Measurements from ENCODE around the gene FGD5.
A peak's percentile ranks its signal among the peaks of the same experiment; 100 is the strongest.

Gene FGD5, protein sequence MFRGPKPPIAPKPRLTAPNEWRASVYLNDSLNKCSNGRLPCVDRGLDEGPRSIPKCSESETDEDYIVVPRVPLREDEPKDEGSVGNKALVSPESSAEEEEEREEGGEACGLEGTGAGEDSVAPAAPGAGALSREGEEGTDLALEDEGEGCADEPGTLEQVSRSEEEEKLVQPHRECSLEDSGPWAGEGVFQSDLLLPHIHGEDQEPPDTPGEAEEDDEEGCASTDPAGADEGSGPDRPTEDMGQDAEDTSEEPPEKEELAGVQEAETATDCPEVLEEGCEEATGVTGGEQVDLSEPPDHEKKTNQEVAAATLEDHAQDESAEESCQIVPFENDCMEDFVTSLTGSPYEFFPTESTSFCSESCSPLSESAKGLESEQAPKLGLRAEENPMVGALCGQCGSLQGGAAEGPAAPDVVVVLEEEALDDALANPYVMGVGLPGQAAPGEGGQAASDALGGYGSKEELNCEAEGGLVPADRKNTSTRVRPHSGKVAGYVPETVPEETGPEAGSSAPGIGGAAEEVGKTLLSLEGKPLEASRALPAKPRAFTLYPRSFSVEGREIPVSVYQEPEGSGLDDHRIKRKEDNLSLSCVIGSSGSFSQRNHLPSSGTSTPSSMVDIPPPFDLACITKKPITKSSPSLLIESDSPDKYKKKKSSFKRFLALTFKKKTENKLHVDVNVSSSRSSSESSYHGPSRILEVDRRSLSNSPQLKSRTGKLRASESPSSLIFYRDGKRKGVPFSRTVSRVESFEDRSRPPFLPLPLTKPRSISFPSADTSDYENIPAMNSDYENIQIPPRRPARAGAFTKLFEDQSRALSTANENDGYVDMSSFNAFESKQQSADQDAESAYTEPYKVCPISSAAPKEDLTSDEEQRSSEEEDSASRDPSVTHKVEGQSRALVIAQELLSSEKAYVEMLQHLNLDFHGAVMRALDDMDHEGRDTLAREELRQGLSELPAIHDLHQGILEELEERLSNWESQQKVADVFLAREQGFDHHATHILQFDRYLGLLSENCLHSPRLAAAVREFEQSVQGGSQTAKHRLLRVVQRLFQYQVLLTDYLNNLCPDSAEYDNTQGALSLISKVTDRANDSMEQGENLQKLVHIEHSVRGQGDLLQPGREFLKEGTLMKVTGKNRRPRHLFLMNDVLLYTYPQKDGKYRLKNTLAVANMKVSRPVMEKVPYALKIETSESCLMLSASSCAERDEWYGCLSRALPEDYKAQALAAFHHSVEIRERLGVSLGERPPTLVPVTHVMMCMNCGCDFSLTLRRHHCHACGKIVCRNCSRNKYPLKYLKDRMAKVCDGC (N-terminal part only)

DNA sequence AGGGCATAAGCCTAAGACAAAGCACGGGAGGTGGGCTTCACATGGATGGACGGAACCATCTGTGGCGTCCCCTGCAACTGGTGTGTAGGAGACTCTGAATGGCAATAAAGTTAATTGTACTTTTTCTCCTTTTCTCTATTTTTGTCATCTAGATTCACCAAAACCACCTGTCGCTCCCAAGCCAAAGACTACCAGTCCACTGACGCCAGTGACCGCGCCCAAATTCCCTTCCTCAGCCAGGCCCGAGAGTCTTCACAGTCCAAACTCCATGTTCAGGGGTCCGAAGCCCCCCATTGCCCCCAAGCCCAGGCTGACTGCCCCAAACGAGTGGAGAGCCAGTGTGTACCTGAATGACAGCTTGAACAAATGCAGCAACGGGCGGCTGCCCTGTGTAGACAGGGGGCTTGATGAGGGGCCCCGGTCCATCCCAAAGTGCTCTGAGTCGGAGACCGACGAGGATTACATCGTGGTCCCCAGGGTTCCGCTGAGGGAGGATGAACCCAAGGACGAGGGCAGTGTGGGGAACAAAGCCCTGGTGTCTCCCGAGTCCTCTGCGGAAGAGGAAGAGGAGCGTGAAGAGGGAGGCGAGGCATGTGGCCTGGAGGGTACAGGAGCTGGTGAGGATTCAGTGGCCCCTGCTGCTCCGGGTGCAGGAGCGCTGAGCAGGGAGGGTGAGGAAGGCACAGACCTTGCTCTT, at the start of gene FGD5:
Gene FGD5 (plus strand): TSS at position 159 of the 697 bp plus-strand sequence. CDS start 110 bp downstream, at position 269.
- DNase-seq (ENCODE audit: low read depth in 2 of 2): no peak

- DNase-seq (ENCODE audit: low read depth in 2 of 2): no peak
These were observed 49.0 kb upstream of the FGD5 start for GRCh38 chr3:14769544-14770325.

DNA sequence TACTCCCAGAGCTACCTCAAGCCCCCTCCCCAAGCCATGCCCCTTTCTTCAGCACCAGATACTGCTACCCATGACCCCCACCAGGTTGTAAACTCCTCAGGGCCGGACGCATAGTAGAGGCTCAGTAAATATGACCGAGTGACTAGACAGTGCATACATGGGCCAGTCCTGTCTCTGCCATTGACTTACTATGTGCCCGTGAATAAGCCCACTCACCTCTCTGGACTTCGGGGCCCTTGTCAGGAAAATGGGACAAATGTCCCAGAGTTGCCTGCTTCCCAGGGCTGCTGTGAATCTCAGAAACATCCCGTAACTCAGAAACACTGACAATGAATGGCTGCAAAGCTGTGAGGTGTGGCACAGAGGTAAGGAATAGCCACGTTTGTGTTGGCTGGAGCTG, 48.2 kb upstream of the FGD5 start:
- no peak for DNase-seq (ENCODE audit: low read depth in 2 of 2)

DNA sequence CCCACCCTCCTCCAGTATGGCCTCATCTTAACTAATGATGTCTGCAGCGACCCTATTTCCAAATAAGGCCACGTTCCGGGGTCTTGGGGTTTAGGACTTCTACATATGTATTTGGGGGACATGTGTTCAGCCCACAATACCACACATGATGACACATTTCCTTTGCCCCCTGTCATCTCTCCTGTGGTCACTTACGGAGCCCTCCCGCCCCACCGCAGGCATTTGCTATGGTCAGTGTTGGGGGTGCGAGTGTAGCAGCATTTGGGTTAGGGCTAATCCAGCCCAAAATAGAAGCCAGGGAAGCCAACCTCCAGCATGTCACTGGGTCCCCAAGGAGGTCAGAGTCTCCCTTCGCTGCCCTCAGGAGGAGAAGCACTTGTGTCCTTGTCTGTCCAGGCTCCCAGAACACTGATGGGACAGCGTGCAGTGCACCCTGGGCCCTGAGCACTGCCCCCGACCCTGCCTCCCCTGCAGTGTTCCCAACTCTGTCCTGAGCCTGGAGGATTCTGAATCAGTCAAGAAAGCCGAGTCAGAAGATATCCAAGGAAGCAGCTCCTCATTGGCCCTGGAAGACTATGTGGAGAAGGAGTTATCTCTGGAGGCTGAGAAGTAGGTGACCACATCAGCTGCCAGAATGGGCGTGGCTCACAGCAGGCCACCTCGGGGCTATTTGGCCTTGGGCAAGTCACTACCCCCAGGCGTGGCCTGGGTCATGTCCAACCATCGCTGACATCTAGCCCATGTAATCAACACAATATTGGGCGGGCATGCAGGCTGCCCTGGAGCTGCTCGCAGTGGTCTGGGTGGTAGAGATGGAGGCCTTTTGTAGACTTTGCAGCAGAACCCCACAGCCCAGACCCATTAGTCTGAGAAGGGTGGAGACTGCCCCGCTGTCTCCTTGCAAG, 46.9 kb upstream of the FGD5 start:
- DNase-seq (ENCODE audit: low read depth in 2 of 2): no peak

DNA sequence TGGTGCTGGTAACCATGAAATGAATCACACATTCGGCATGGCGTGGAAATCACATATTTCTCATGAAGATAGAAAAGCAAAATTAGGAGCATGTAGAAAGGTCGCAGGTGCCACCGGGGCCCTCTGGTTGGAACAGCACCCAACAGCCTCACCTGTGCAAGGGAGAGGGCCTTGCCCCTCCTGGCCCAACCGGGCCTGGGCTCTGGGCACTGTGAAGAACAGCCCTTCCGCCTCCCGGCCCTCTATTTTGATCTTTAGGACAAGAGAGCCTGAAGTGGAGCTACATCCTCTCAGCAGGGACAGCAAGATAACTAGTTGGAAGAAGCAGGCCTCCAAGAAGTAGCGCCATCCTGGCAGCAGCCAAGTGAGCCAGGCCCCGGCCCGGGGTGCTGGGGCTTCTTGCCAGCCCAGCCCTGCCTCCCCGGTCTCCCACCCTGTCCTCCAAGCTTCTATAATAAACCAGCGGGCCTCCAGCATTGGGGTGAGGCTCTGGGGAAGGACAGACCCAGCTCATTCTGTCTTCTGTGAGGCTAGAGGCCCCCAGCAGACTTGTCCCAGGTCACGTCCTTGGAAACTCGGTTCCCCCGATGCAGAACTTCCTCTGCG, 46.1 kb upstream of the FGD5 start:
- no peak for DNase-seq (ENCODE audit: low read depth in 2 of 2)

GRCh38 chr3:14773281-14773680, 45.5 kb upstream of the FGD5 start:
- no peak for DNase-seq (ENCODE audit: low read depth in 2 of 2)

- DNase-seq (ENCODE audit: low read depth in 2 of 2): no peak
These were observed 45.1 kb upstream of the FGD5 start for GRCh38 chr3:14773691-14774128.

GRCh38 chr3:14774431-14774830, 44.3 kb upstream of the FGD5 start:
- no peak for DNase-seq (ENCODE audit: low read depth in 2 of 2)

DNA sequence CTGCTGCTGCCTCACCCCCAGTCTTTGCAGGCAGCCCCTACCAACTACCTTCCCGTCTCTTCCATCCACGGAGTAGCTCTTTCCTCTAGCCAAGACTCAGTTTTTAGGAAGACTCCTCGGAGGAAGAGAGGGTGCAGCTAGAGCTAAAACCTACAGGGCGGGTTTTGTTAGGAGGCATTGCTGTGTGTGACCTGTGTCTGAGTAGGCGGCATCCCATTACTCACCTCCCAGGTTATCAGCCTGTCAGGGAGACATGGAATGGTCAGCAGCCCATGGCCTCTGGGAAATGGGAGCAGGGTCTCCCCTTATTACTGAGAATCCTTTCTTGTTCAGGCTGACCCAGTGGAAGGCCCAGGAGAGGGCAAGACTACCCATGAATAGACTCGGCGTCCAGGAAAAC, 43.8 kb upstream of the FGD5 start:
- DNase-seq (ENCODE audit: low read depth in 2 of 2): no peak

DNA sequence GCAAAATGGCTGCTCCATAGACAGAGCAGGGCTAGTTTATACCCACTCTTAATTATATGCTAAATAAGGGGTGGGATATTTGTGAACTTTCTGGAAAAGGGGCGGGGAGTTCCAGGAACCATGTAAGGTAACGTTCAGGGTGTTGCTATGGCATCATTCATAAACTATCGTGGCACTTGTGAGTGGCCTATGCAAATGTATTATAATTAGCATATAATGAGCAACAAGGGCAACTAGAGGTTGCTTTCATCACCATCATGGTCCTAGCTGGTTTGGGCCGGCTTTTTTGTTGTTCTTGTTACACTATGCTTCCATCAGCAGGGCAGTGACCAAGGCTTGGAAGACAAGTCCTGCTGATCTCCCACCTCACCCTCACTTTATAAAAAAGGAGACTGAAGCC, 43.2 kb upstream of the FGD5 start:
- no peak for DNase-seq (ENCODE audit: low read depth in 2 of 2)

DNA sequence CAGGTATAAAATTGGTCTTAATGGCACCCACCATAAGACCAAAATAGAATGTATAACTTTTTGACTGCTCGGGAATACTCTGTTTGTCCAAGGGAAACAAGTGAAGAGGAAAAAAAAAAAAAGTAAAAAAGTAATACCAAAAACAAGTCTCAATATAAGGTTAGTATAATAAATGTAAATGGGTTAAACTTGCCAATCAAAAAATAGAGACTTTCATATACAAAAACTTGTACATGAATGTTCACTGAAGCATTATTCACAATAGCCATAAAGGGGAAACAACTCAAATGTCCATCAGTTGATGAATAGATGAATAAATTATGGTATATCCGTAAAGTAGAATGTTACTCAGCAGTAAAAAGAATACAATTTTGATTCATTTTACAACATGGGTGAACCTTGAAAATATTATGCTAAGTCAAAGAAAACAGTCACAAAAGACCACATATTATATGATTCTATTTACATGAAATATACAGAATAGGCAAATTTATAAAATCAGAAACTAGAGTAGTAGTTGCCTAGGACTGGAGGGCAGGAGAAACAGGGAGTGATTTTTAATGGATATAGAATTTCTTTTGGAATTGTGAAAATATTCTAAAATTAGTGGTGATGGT, 39.6 kb upstream of the FGD5 start:
- no peak for DNase-seq (ENCODE audit: low read depth in 2 of 2)

- DNase-seq (ENCODE audit: low read depth in 2 of 2): peak in 1 of 2 experiments; percentile 25
These were observed 37.7 kb upstream of the FGD5 start for GRCh38 chr3:14780927-14781507.

GRCh38 chr3:14783480-14784086, 35.2 kb upstream of the FGD5 start:
- no peak for DNase-seq (ENCODE audit: low read depth in 2 of 2)

DNA sequence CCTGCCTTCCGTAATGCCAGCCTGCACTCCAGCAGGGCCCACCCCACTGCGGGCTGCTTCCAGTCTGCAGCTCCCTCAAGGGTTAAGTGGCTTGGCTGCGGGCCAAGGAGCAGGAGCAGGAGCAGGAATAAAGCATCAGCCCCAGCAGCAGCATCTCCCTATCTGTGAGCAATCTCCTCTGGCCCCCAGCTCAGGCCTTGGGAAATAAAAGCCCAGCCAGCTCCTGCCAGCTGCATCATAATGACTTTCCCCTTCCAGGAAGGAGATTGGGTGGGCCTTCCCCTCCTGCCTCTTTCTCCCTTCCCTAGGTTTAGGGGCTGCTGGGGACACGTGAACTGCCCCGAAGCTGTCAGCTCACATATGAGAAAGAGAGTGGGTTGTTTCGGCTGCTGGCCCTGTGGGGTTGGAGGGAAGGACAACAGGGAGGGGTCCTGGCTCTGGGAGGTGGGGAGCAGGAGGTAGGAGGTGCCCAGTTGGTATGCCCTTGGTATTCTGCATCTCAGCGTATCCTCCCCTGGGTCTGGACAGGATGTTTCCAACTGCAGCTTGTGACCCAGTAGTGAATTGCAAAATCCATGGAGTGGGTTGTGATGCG, 34.6 kb upstream of the FGD5 start:
- DNase-seq (ENCODE audit: low read depth in 2 of 2): no peak

- no peak for DNase-seq (ENCODE audit: low read depth in 2 of 2)
These were observed 33.3 kb upstream of the FGD5 start for GRCh38 chr3:14785207-14786155.

DNA sequence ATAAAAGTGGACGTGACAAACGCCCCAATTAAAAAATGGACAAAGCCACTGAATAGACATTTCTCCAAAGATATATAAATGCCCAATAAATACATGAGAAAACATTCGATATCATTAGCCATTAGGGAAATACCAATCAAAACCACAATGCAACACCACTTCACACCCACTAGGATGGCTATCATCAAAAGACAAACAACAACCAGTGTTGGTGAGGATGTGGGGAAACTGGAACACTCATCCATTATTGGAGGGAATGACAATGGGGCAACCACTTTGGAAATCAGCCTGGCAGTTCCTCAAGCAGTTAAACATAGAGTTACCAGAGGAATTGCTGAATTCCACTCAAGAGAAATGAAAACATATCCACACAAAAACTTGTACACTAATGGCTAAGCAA, 32.4 kb upstream of the FGD5 start:
- no peak for DNase-seq (ENCODE audit: low read depth in 2 of 2)
